Measurements from ENCODE around the gene COL16A1. TPM values are rescaled to one million over a fixed set of nuclear protein-coding genes. Genes with fewer than 3 reads are reported as not detected.

COL16A1 gene
- total and polyA plus RNA-seq, 2 of the 13 experiments (the other 11 are each of a cell fraction or from before 2014, with no cell fraction given) = 4.3 to 12.2 TPM

GRCh38 chr1:31644560-31645273 is 59.1 kb downstream of the COL16A1 start, which contains the start of gene PEF1 (continued):
- no peak for TF ChIP-seq ZBTB7A (CRISPR knock-in tag; IDR thresholded peaks at IDR 0.05)
- TF ChIP-seq ZNF878 (CRISPR knock-in tag; IDR thresholded peaks at IDR 0.05) = no peak
- no peak for TF ChIP-seq ZFP36L2 (CRISPR knock-in tag; IDR thresholded peaks at IDR 0.05)
- no peak for TF ChIP-seq NONO (IDR thresholded peaks at IDR 0.05)
- peak; percentile 94 for TF ChIP-seq NONO (CRISPR knock-in tag; conservative IDR thresholded peaks at IDR 0.05)
- no peak for TF ChIP-seq SETDB1 (CRISPR knock-in tag; IDR thresholded peaks at IDR 0.05; ENCODE audit: borderline replicate concordance)
- no peak for TF ChIP-seq DNMT3B (CRISPR knock-in tag; conservative IDR thresholded peaks at IDR 0.05)
- no peak for TF ChIP-seq ZNF790 (CRISPR knock-in tag; IDR thresholded peaks at IDR 0.05; ENCODE audit: borderline replicate concordance)
- TF ChIP-seq TAF1 (CRISPR knock-in tag; IDR thresholded peaks at IDR 0.05) = peak; percentile 57; the same call in 1 of the 2 replicates
- TF ChIP-seq ZNF264 (CRISPR knock-in tag; IDR thresholded peaks at IDR 0.05) = no peak
- TF ChIP-seq ZBTB8A (CRISPR knock-in tag; IDR thresholded peaks at IDR 0.05; ENCODE audit: borderline replicate concordance, low read depth) = 0 out of 2 replicates have a peak, but pooled peaks have one; percentile 38
- TF ChIP-seq SMAD1 (CRISPR knock-in tag; IDR thresholded peaks at IDR 0.05; ENCODE audit: borderline replicate concordance, low read depth) = no peak; the same call in 1 of the 2 replicates
- no peak for TF ChIP-seq RELA (CRISPR knock-in tag; IDR thresholded peaks at IDR 0.05)
- TF ChIP-seq, protein P1, sequence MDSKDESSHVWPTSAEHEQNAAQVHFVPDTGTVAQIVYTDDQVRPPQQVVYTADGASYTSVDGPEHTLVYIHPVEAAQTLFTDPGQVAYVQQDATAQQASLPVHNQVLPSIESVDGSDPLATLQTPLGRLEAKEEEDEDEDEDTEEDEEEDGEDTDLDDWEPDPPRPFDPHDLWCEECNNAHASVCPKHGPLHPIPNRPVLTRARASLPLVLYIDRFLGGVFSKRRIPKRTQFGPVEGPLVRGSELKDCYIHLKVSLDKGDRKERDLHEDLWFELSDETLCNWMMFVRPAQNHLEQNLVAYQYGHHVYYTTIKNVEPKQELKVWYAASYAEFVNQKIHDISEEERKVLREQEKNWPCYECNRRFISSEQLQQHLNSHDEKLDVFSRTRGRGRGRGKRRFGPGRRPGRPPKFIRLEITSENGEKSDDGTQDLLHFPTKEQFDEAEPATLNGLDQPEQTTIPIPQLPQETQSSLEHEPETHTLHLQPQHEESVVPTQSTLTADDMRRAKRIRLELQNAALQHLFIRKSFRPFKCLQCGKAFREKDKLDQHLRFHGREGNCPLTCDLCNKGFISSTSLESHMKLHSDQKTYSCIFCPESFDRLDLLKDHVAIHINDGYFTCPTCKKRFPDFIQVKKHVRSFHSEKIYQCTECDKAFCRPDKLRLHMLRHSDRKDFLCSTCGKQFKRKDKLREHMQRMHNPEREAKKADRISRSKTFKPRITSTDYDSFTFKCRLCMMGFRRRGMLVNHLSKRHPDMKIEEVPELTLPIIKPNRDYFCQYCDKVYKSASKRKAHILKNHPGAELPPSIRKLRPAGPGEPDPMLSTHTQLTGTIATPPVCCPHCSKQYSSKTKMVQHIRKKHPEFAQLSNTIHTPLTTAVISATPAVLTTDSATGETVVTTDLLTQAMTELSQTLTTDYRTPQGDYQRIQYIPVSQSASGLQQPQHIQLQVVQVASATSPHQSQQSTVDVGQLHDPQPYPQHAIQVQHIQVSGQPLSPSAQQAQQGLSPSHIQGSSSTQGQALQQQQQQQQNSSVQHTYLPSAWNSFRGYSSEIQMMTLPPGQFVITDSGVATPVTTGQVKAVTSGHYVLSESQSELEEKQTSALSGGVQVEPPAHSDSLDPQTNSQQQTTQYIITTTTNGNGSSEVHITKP (CRISPR knock-in tag; IDR thresholded peaks at IDR 0.05; ENCODE audit: low read depth) = no peak
- TF ChIP-seq KLF16 (CRISPR knock-in tag; IDR thresholded peaks at IDR 0.05) = peak in 1 of 2 experiments; percentile 92; a peak in 2 of 4 replicates
- no peak for TF ChIP-seq ZNF460 (CRISPR knock-in tag; IDR thresholded peaks at IDR 0.05; ENCODE audit: borderline replicate concordance)
- peak; percentile 59; the same call in 1 of the 2 replicates for TF ChIP-seq NCOR1 (IDR thresholded peaks at IDR 0.05; ENCODE audit: borderline replicate concordance, low read length)
- peak; percentile 52 for TF ChIP-seq BRD4 (CRISPR knock-in tag; IDR thresholded peaks at IDR 0.05)
- TF ChIP-seq ATM (IDR thresholded peaks at IDR 0.05; ENCODE audit: borderline replicate concordance) = no peak
- no peak for TF ChIP-seq FOXJ3 (CRISPR knock-in tag; IDR thresholded peaks at IDR 0.05; ENCODE audit: borderline replicate concordance)
- no peak for TF ChIP-seq ZBTB26 (CRISPR knock-in tag; IDR thresholded peaks at IDR 0.05; ENCODE audit: borderline replicate concordance)
- peak; percentile 86 for TF ChIP-seq SALL1 (CRISPR knock-in tag; IDR thresholded peaks at IDR 0.05)
- TF ChIP-seq SRSF9 (IDR thresholded peaks at IDR 0.05; ENCODE audit: borderline replicate concordance, insufficient read depth, low read depth, low read length, poor library complexity, severe bottlenecking) = no peak
- TF ChIP-seq POLR2AphosphoS5 (IDR thresholded peaks at IDR 0.05; ENCODE audit: low read depth, low read length) = peak; percentile 44
- peak; percentile 96 for TF ChIP-seq NFYB (CRISPR knock-in tag; IDR thresholded peaks at IDR 0.05)
- no peak for TF ChIP-seq NAIF1 (CRISPR knock-in tag; IDR thresholded peaks at IDR 0.05; ENCODE audit: borderline replicate concordance)
- TF ChIP-seq ZNF713 (CRISPR knock-in tag; IDR thresholded peaks at IDR 0.05) = 0 out of 2 replicates have a peak, but pooled peaks have one; percentile 50
